DMS53 (cell line): Measurements from ENCODE around the gene NCOA3.
"Not testable (repeated sequence)": the region's sequence is repeated elsewhere in the genome, so short reads cannot be mapped to it uniquely, and the experiment has no call there.

Source experiments
- DNase-seq: peaks from one replicate; lab custom pipeline; 2025; lab: John Stamatoyannopoulos, UW

NCOA3 gene

GRCh38 chr20:47500554-47500953, 1.1 kb upstream of the NCOA3 start:
- peak; percentile 28 for DNase-seq

GRCh38 chr20:47501116-47501481, 588 bp upstream of the NCOA3 start:
- no peak for DNase-seq

- peak; percentile 67 for DNase-seq
These were observed 868 bp downstream of the NCOA3 start for GRCh38 chr20:47502271-47503239.

- DNase-seq: no peak
These were observed 2.0 kb downstream of the NCOA3 start for GRCh38 chr20:47503685-47504084.

GRCh38 chr20:47506335-47506734, 4.6 kb downstream of the NCOA3 start:
- DNase-seq: no peak

GRCh38 chr20:47506850-47507249, 5.2 kb downstream of the NCOA3 start:
- DNase-seq: no peak

- DNase-seq: not testable (repeated sequence)
These were observed 5.7 kb downstream of the NCOA3 start for GRCh38 chr20:47507275-47507981.

- no peak for DNase-seq
These were observed 6.6 kb downstream of the NCOA3 start for GRCh38 chr20:47508278-47508677.

- no peak for DNase-seq
These were observed 7.5 kb downstream of the NCOA3 start for GRCh38 chr20:47509104-47509661.

- DNase-seq: no peak
These were observed 8.0 kb downstream of the NCOA3 start for GRCh38 chr20:47509685-47510084.

- no peak for DNase-seq
These were observed 14.2 kb downstream of the NCOA3 start for GRCh38 chr20:47515843-47516242.

- peak; percentile 35 for DNase-seq
These were observed 19.5 kb downstream of the NCOA3 start for GRCh38 chr20:47521059-47521808.

- no peak for DNase-seq
These were observed 22.5 kb downstream of the NCOA3 start for GRCh38 chr20:47524015-47524784.

GRCh38 chr20:47527004-47527800, 25.5 kb downstream of the NCOA3 start:
- no peak for DNase-seq

- DNase-seq: no peak
These were observed 28.2 kb downstream of the NCOA3 start for GRCh38 chr20:47529840-47530239.

- DNase-seq: no peak
These were observed 29.8 kb downstream of the NCOA3 start for GRCh38 chr20:47531458-47531857.

- no peak for DNase-seq
These were observed 30.3 kb downstream of the NCOA3 start for GRCh38 chr20:47532002-47532401.

- DNase-seq: no peak
These were observed 31.9 kb downstream of the NCOA3 start for GRCh38 chr20:47533518-47534062.

- no peak for DNase-seq
These were observed 32.7 kb downstream of the NCOA3 start for GRCh38 chr20:47534405-47534804.

- no peak for DNase-seq
These were observed 33.4 kb downstream of the NCOA3 start for GRCh38 chr20:47535088-47535487.
